HEK293 (cell line): ENCODE data around the gene NKG7.

Experiments
- BCL11A ChIP-seq: fragments of 450-650 bp; formaldehyde crosslinking; IDR thresholded peaks from 2 replicates; pipeline ENCODE4 v1.5.1; 2016; ENCODE audit warnings: low read depth, missing biosample characterization, missing genetic modification characterization
- BCL11B ChIP-seq: fragments of 450-650 bp; formaldehyde crosslinking; IDR thresholded peaks from 2 replicates; pipeline ENCODE4 v1.5.1; 2016; ENCODE audit warnings: low read depth, missing biosample characterization, missing genetic modification characterization
- HOXA7 ChIP-seq: sonication (generic); formaldehyde crosslinking; IDR thresholded peaks from 2 replicates; pipeline ENCODE4 v1.8.1; 2022; ENCODE audit warnings: missing genetic modification reagents, borderline replicate concordance
- KLF1 ChIP-seq: fragments of 450-650 bp; formaldehyde crosslinking; IDR thresholded peaks from 2 replicates; pipeline ENCODE4 v1.5.1; 2016; ENCODE audit warnings: missing biosample characterization, missing genetic modification characterization
- KLF8 ChIP-seq: fragments of 450-650 bp; formaldehyde crosslinking; IDR thresholded peaks from 2 replicates; pipeline ENCODE4 v1.5.1; 2016; ENCODE audit warnings: missing biosample characterization, missing genetic modification characterization
- KLF9 ChIP-seq: fragments of 450-650 bp; formaldehyde crosslinking; IDR thresholded peaks from 2 replicates; pipeline ENCODE4 v1.5.1; 2016; ENCODE audit warnings: missing biosample characterization, missing genetic modification characterization, low read depth
- PRDM1 ChIP-seq: fragments of 450-650 bp; formaldehyde crosslinking; IDR thresholded peaks from 2 replicates; pipeline ENCODE4; 2016; ENCODE audit warnings: missing biosample characterization, missing genetic modification characterization
- WT1 ChIP-seq: fragments of 450-650 bp; formaldehyde crosslinking; IDR thresholded peaks from 2 replicates; pipeline ENCODE4 v1.5.1; 2016; ENCODE audit warnings: missing biosample characterization, missing genetic modification characterization
- ZBTB7A ChIP-seq: fragments of 450-650 bp; formaldehyde crosslinking; IDR thresholded peaks from 2 replicates; pipeline ENCODE4 v1.5.1; 2016; ENCODE audit warnings: low read depth, missing biosample characterization, missing genetic modification characterization
- ZNF169 ChIP-seq: fragments of 450-650 bp; formaldehyde crosslinking; IDR thresholded peaks from 2 replicates; pipeline ENCODE4 v1.5.1; 2016; ENCODE audit warnings: missing biosample characterization, missing genetic modification characterization
- ZNF184 ChIP-seq: fragments of 450-650 bp; IDR thresholded peaks from 2 replicates; pipeline ENCODE4 v1.5.1; 2018; ENCODE audit warnings: missing biosample characterization, mild to moderate bottlenecking, missing genetic modification characterization
- ZNF202 ChIP-seq: fragments of 450-650 bp; formaldehyde crosslinking; IDR thresholded peaks from 2 replicates; pipeline ENCODE4 v1.5.1; 2016; ENCODE audit warnings: missing biosample characterization, missing genetic modification characterization, borderline replicate concordance
- ZNF214 ChIP-seq: fragments of 450-650 bp; formaldehyde crosslinking; IDR thresholded peaks from 2 replicates; pipeline ENCODE4 v1.5.1; 2017; ENCODE audit warnings: missing biosample characterization, mild to moderate bottlenecking, missing genetic modification characterization, borderline replicate concordance
- ZNF266 ChIP-seq: fragments of 450-650 bp; formaldehyde crosslinking; IDR thresholded peaks from 2 replicates; pipeline ENCODE4 v1.5.1; 2016; ENCODE audit warnings: missing biosample characterization, missing genetic modification characterization, low read depth
- ZNF324 ChIP-seq: fragments of 450-650 bp; formaldehyde crosslinking; IDR thresholded peaks from 2 replicates; pipeline ENCODE4 v1.5.1; 2016; ENCODE audit warnings: missing biosample characterization, missing genetic modification characterization
- ZNF350 ChIP-seq: fragments of 450-650 bp; formaldehyde crosslinking; IDR thresholded peaks from 2 replicates; pipeline ENCODE4 v1.5.0; 2017; ENCODE audit warnings: missing biosample characterization, mild to moderate bottlenecking, missing genetic modification characterization
- ZNF48 ChIP-seq: fragments of 450-650 bp; formaldehyde crosslinking; IDR thresholded peaks from 2 replicates; pipeline ENCODE4 v1.5.1; 2016; ENCODE audit warnings: missing biosample characterization, missing genetic modification characterization
- ZNF626 ChIP-seq: fragments of 450-650 bp; sonication (Bioruptor Pico); formaldehyde crosslinking; IDR thresholded peaks from 2 replicates; pipeline ENCODE4 v1.5.1; 2018; ENCODE audit warnings: missing biosample characterization, missing genetic modification characterization, inconsistent platforms
- ZNF76 ChIP-seq: fragments of 450-650 bp; formaldehyde crosslinking; IDR thresholded peaks from 2 replicates; pipeline ENCODE4; 2016; ENCODE audit warnings: low read depth, missing biosample characterization, missing genetic modification characterization, borderline replicate concordance
- ZNF768 ChIP-seq: fragments of 450-650 bp; formaldehyde crosslinking; IDR thresholded peaks from 2 replicates; pipeline ENCODE4 v1.5.1; 2018; ENCODE audit warnings: missing biosample characterization, mild to moderate bottlenecking, missing genetic modification characterization
- ZXDB ChIP-seq: fragments of 450-650 bp; formaldehyde crosslinking; IDR thresholded peaks from 2 replicates; pipeline ENCODE4 v1.5.1; 2016; ENCODE audit warnings: missing biosample characterization, missing genetic modification characterization
- TF ChIP-seq, protein P1 (sequence below): fragments of 450-650 bp; formaldehyde crosslinking; IDR thresholded peaks from 2 replicates; pipeline ENCODE4 v1.5.0; 2017; ENCODE audit warnings: missing biosample characterization, missing genetic modification characterization, borderline replicate concordance
- TF ChIP-seq, protein P2 (sequence below): fragments of 450-650 bp; formaldehyde crosslinking; IDR thresholded peaks from 2 replicates; pipeline ENCODE4; 2016; ENCODE audit warnings: missing biosample characterization, missing genetic modification characterization
- TF ChIP-seq, protein P3 (sequence below): fragments of 450-650 bp; formaldehyde crosslinking; IDR thresholded peaks from 2 replicates; pipeline ENCODE4 v1.5.1; 2017; ENCODE audit warnings: missing biosample characterization, missing genetic modification characterization
- TF ChIP-seq, protein P4 (sequence below): fragments of 450-650 bp; formaldehyde crosslinking; IDR thresholded peaks from 2 replicates; pipeline ENCODE4 v1.5.1; 2016; ENCODE audit warnings: missing biosample characterization, missing genetic modification characterization
- TF ChIP-seq, protein P5 (sequence below): fragments of 450-650 bp; formaldehyde crosslinking; optimal IDR thresholded peaks from 2 replicates; pipeline ENCODE3; 2016; ENCODE audit warnings: missing biosample characterization, mild to moderate bottlenecking, missing genetic modification characterization
- TF ChIP-seq, protein P6 (sequence below): fragments of 450-650 bp; formaldehyde crosslinking; IDR thresholded peaks from 2 replicates; pipeline ENCODE4 v1.5.1; 2016; ENCODE audit warnings: missing biosample characterization, missing genetic modification characterization

NKG7 gene

DNA sequence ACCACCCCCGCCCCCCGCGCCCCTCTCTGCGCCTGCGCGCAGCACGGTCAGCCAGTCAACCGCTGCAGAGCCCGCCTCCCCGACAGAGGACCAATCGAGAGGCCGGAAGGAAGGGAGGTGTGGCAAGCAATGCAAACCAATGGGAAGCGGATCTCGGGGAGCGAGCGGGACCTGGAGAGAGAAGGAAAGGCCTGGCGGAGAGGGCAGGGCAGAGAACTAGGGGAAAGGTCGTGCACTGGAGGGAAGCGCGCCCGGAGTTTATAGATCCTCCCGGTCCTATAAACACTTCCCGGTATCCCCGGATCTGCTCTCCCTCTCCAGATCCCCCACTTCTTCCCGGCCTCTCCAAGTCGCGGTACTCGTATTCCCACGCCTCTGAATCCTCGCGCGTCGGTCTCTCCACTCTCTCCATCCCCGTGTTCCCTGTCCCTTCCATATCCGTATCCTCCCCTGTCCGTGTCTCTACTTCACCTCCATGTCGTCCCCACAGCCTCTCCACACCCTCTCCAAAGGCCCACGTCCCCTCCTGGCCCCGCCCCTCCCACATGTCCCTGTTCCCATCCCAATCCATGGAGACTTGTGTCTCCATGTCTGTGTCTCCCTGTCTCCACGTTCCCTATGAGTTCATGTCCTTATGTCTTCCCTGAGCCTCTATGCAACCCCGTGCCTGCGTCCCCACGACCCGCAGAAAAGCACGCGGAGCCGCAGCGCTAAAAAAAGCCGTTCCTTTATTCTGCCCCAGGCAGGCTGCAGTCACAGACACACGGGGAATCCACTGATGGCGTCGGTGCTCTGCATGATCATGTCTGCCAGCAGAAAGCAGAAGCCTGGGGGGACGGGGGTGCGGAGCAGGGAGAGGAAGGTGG is 5.8 kb downstream of the NKG7 start (continued):
- peak; percentile 62; the same call in 1 of the 2 replicates for TF ChIP-seq ZNF169 (tag by site-specific recombination)
- TF ChIP-seq WT1 (tag by site-specific recombination), result peak; percentile 61
- TF ChIP-seq ZNF626 (tag by site-specific recombination), result no peak
- peak; percentile 77 for TF ChIP-seq PRDM1
- TF ChIP-seq ZNF214 (tag by site-specific recombination), result no peak
- TF ChIP-seq, protein P1, sequence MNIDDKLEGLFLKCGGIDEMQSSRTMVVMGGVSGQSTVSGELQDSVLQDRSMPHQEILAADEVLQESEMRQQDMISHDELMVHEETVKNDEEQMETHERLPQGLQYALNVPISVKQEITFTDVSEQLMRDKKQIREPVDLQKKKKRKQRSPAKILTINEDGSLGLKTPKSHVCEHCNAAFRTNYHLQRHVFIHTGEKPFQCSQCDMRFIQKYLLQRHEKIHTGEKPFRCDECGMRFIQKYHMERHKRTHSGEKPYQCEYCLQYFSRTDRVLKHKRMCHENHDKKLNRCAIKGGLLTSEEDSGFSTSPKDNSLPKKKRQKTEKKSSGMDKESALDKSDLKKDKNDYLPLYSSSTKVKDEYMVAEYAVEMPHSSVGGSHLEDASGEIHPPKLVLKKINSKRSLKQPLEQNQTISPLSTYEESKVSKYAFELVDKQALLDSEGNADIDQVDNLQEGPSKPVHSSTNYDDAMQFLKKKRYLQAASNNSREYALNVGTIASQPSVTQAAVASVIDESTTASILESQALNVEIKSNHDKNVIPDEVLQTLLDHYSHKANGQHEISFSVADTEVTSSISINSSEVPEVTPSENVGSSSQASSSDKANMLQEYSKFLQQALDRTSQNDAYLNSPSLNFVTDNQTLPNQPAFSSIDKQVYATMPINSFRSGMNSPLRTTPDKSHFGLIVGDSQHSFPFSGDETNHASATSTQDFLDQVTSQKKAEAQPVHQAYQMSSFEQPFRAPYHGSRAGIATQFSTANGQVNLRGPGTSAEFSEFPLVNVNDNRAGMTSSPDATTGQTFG (tag by site-specific recombination), result peak; percentile 60; the same call in 1 of the 2 replicates
- TF ChIP-seq ZNF48 (tag by site-specific recombination), result no peak
- TF ChIP-seq ZNF184 (tag by site-specific recombination), result no peak
- TF ChIP-seq ZNF266, result no peak
- TF ChIP-seq ZNF76, result peak; percentile 79
- TF ChIP-seq HOXA7 (CRISPR knock-in tag), result no peak
- peak; percentile 90 for TF ChIP-seq KLF8 (tag by site-specific recombination)
- TF ChIP-seq ZBTB7A (tag by site-specific recombination), result peak; percentile 53; the same call in 1 of the 2 replicates
- TF ChIP-seq ZNF202 (tag by site-specific recombination), result no peak
- TF ChIP-seq BCL11B (tag by site-specific recombination), result peak; percentile 87; the same call in 1 of the 2 replicates
- peak; percentile 92 for TF ChIP-seq BCL11A (tag by site-specific recombination)
- no peak; the same call in 1 of the 2 replicates for TF ChIP-seq ZNF768 (tag by site-specific recombination)
- TF ChIP-seq, protein P2, sequence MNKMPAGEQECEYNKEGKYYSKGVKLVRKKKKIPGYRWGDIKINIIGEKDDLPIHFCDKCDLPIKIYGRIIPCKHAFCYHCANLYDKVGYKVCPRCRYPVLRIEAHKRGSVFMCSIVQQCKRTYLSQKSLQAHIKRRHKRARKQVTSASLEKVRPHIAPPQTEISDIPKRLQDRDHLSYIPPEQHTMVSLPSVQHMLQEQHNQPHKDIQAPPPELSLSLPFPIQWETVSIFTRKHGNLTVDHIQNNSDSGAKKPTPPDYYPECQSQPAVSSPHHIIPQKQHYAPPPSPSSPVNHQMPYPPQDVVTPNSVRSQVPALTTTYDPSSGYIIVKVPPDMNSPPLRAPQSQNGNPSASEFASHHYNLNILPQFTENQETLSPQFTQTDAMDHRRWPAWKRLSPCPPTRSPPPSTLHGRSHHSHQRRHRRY (tag by site-specific recombination), result peak; percentile 74; the same call in 1 of the 2 replicates
- TF ChIP-seq KLF1, result peak; percentile 75; the same call in 1 of the 2 replicates
- 0 out of 2 replicates have a peak, but pooled peaks have one; percentile 46 for TF ChIP-seq ZNF324 (tag by site-specific recombination)
- TF ChIP-seq, protein P3, sequence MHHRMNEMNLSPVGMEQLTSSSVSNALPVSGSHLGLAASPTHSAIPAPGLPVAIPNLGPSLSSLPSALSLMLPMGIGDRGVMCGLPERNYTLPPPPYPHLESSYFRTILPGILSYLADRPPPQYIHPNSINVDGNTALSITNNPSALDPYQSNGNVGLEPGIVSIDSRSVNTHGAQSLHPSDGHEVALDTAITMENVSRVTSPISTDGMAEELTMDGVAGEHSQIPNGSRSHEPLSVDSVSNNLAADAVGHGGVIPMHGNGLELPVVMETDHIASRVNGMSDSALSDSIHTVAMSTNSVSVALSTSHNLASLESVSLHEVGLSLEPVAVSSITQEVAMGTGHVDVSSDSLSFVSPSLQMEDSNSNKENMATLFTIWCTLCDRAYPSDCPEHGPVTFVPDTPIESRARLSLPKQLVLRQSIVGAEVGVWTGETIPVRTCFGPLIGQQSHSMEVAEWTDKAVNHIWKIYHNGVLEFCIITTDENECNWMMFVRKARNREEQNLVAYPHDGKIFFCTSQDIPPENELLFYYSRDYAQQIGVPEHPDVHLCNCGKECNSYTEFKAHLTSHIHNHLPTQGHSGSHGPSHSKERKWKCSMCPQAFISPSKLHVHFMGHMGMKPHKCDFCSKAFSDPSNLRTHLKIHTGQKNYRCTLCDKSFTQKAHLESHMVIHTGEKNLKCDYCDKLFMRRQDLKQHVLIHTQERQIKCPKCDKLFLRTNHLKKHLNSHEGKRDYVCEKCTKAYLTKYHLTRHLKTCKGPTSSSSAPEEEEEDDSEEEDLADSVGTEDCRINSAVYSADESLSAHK (tag by site-specific recombination), result peak; percentile 60; the same call in 1 of the 2 replicates
- TF ChIP-seq KLF9, result peak; percentile 91
- TF ChIP-seq, protein P4, sequence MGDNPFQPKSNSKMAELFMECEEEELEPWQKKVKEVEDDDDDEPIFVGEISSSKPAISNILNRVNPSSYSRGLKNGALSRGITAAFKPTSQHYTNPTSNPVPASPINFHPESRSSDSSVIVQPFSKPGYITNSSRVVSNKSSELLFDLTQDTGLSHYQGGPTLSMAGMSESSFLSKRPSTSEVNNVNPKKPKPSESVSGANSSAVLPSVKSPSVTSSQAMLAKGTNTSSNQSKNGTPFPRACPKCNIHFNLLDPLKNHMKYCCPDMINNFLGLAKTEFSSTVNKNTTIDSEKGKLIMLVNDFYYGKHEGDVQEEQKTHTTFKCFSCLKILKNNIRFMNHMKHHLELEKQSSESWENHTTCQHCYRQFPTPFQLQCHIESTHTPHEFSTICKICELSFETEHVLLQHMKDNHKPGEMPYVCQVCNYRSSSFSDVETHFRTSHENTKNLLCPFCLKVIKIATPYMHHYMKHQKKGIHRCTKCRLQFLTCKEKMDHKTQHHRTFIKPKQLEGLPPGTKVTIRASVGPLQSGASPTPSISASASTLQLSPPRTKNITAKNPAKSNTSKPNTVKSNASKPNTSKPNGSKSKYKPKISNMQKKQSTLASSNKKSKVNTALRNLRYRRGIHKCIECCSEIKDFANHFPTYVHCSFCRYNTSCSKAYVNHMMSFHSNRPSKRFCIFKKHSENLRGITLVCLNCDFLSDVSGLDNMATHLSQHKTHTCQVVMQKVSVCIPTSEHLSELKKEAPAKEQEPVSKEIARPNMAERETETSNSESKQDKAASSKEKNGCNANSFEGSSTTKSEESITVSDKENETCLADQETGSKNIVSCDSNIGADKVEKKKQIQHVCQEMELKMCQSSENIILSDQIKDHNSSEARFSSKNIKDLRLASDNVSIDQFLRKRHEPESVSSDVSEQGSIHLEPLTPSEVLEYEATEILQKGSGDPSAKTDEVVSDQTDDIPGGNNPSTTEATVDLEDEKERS (tag by site-specific recombination), result no peak
- TF ChIP-seq, protein P5, sequence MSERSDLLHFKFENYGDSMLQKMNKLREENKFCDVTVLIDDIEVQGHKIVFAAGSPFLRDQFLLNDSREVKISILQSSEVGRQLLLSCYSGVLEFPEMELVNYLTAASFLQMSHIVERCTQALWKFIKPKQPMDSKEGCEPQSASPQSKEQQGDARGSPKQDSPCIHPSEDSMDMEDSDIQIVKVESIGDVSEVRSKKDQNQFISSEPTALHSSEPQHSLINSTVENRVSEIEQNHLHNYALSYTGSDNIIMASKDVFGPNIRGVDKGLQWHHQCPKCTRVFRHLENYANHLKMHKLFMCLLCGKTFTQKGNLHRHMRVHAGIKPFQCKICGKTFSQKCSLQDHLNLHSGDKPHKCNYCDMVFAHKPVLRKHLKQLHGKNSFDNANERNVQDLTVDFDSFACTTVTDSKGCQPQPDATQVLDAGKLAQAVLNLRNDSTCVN (tag by site-specific recombination), result peak; percentile 55
- TF ChIP-seq, protein P6, sequence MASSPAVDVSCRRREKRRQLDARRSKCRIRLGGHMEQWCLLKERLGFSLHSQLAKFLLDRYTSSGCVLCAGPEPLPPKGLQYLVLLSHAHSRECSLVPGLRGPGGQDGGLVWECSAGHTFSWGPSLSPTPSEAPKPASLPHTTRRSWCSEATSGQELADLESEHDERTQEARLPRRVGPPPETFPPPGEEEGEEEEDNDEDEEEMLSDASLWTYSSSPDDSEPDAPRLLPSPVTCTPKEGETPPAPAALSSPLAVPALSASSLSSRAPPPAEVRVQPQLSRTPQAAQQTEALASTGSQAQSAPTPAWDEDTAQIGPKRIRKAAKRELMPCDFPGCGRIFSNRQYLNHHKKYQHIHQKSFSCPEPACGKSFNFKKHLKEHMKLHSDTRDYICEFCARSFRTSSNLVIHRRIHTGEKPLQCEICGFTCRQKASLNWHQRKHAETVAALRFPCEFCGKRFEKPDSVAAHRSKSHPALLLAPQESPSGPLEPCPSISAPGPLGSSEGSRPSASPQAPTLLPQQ (tag by site-specific recombination), result peak; percentile 52
- TF ChIP-seq ZXDB (tag by site-specific recombination), result peak; percentile 57; the same call in 1 of the 2 replicates
- no peak for TF ChIP-seq ZNF350 (tag by site-specific recombination)
